Neural cell (in vitro differentiated cells): Measurements from ENCODE around the gene KDM8.

Source experiments
- EP300 ChIP-seq: fragments of 450-650 bp; conservative IDR thresholded peaks from 2 replicates; pipeline ENCODE4 v1.6.1; 2014; ENCODE audit warnings: antibody characterized with exemption, mild to moderate bottlenecking, moderate library complexity; ENCODE audit not compliant: poor library complexity, severe bottlenecking
- EZH2 ChIP-seq: fragments of 200-600, 300-800 bp; shearing (Covaris generic), sonication (generic); IDR thresholded peaks from 2 replicates; pipeline ENCODE4 v1.6.1; 2014; ENCODE audit warnings: antibody characterized with exemption, low read length, borderline replicate concordance, mild to moderate bottlenecking; ENCODE audit not compliant: insufficient read depth, poor library complexity, severe bottlenecking
- POLR2AphosphoS5 ChIP-seq: IDR thresholded peaks from 2 replicates; pipeline ENCODE4 v1.6.1; 2012
- SMC3 ChIP-seq: fragments of 450-650 bp; conservative IDR thresholded peaks from 2 replicates; pipeline ENCODE4 v1.6.1; 2014; ENCODE audit warnings: antibody characterized with exemption, mild to moderate bottlenecking, moderate library complexity; ENCODE audit not compliant: poor library complexity
- TAF1 ChIP-seq: IDR thresholded peaks from 2 replicates; pipeline ENCODE4 v1.6.1; 2012; ENCODE audit warnings: low read depth
- TF ChIP-seq, protein P1 (sequence below): fragments of 450-650 bp; IDR thresholded peaks from 2 replicates; pipeline ENCODE4 v1.5.1; 2014; ENCODE audit warnings: antibody characterized with exemption, mild to moderate bottlenecking, moderate library complexity; ENCODE audit not compliant: poor library complexity, severe bottlenecking
- TF ChIP-seq, protein P2 (sequence below): IDR thresholded peaks from 2 replicates; pipeline ENCODE4 v1.6.1; 2012; ENCODE audit warnings: borderline replicate concordance

DNA sequence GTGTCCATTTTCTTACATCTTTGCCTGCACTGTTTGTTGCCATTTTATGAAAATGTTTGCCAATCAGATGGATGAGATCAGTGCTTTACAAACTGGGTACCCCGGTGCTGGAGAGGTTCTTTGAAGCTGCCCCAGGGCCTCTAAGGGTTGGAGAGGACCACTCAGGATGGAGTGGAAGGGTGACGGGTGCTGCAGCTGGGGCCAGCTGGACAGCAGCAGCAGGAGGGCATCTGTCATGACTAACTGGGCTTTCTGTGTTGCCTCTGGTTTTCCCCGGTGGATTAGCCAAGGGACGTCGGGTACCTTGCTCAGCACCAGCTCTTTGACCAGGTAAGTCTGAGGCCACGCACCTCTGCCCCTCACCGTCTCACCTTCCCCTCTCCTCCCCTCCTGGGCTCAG lies 12.3 kb downstream of the KDM8 start:
- TF ChIP-seq, protein P1, sequence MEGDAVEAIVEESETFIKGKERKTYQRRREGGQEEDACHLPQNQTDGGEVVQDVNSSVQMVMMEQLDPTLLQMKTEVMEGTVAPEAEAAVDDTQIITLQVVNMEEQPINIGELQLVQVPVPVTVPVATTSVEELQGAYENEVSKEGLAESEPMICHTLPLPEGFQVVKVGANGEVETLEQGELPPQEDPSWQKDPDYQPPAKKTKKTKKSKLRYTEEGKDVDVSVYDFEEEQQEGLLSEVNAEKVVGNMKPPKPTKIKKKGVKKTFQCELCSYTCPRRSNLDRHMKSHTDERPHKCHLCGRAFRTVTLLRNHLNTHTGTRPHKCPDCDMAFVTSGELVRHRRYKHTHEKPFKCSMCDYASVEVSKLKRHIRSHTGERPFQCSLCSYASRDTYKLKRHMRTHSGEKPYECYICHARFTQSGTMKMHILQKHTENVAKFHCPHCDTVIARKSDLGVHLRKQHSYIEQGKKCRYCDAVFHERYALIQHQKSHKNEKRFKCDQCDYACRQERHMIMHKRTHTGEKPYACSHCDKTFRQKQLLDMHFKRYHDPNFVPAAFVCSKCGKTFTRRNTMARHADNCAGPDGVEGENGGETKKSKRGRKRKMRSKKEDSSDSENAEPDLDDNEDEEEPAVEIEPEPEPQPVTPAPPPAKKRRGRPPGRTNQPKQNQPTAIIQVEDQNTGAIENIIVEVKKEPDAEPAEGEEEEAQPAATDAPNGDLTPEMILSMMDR = no peak
- TF ChIP-seq POLR2AphosphoS5 = no peak
- TF ChIP-seq, protein P2, sequence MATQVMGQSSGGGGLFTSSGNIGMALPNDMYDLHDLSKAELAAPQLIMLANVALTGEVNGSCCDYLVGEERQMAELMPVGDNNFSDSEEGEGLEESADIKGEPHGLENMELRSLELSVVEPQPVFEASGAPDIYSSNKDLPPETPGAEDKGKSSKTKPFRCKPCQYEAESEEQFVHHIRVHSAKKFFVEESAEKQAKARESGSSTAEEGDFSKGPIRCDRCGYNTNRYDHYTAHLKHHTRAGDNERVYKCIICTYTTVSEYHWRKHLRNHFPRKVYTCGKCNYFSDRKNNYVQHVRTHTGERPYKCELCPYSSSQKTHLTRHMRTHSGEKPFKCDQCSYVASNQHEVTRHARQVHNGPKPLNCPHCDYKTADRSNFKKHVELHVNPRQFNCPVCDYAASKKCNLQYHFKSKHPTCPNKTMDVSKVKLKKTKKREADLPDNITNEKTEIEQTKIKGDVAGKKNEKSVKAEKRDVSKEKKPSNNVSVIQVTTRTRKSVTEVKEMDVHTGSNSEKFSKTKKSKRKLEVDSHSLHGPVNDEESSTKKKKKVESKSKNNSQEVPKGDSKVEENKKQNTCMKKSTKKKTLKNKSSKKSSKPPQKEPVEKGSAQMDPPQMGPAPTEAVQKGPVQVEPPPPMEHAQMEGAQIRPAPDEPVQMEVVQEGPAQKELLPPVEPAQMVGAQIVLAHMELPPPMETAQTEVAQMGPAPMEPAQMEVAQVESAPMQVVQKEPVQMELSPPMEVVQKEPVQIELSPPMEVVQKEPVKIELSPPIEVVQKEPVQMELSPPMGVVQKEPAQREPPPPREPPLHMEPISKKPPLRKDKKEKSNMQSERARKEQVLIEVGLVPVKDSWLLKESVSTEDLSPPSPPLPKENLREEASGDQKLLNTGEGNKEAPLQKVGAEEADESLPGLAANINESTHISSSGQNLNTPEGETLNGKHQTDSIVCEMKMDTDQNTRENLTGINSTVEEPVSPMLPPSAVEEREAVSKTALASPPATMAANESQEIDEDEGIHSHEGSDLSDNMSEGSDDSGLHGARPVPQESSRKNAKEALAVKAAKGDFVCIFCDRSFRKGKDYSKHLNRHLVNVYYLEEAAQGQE = no peak
- TF ChIP-seq EZH2 = no peak
- no peak for TF ChIP-seq SMC3
- TF ChIP-seq TAF1 = no peak
- no peak for TF ChIP-seq EP300
